HuH-7 (cell line): ENCODE results near the gene AXIN1.

Experiments
- DNase-seq: peaks from one replicate; pipeline ENCODE4 v3.0.0; 2011; ENCODE audit warnings: low spot score

Gene AXIN1

DNA sequence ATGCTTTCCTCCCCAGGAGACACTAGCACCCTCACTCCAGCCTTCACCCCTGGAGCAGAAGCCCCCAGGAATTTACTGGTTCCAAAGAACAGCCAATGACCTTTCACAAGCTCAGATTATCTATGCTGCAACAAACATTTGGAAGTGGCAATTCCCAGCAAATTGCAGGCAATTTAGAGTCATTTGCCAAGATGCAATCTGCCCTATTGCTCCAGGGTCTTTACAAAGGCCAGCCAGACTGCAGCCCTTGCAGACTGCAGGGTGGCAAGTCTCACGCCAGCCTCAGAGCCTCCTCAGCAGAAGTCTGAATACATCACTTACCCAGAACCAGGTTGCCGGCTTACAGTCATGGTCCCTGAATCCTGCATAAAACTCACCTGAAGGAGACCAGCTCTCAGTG, 21.8 kb downstream of the AXIN1 start:
- no peak for DNase-seq

DNA sequence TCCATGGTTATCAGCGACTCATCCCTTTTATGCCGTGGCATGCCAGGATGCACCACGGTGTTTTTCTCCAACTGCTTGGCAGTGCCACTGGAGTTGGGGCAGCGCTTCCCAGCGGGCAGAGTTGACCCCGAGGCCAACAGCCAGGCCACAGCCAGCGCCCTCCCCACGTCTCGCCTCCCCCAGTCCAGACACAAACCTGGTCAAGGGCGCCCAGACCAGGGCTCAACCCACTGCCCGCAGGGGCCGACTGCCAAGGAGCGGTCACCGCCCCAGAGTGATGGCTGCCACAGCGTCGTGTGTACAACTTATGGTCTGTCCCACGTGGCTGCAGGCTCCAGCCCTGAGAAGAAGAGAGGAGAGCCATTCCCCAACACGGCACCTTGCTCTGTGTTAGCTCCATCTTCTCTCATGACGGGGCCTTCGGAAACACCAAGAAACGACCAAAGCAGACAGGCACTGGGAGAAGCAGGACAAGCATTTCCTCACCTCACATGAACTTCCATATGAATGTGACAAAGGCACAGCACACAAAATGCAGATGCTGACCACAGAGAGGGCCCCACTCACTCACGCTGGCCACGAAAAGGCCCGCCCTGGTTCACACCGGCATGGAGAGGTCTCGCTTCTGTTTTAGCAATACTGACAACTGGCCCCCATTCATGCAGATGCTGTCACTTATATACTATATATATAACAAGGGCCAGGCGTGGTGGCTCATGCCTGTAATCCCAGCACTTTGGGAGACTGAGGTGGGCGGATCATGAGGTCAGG, 27.0 kb downstream of the AXIN1 start:
- DNase-seq = no peak

DNA sequence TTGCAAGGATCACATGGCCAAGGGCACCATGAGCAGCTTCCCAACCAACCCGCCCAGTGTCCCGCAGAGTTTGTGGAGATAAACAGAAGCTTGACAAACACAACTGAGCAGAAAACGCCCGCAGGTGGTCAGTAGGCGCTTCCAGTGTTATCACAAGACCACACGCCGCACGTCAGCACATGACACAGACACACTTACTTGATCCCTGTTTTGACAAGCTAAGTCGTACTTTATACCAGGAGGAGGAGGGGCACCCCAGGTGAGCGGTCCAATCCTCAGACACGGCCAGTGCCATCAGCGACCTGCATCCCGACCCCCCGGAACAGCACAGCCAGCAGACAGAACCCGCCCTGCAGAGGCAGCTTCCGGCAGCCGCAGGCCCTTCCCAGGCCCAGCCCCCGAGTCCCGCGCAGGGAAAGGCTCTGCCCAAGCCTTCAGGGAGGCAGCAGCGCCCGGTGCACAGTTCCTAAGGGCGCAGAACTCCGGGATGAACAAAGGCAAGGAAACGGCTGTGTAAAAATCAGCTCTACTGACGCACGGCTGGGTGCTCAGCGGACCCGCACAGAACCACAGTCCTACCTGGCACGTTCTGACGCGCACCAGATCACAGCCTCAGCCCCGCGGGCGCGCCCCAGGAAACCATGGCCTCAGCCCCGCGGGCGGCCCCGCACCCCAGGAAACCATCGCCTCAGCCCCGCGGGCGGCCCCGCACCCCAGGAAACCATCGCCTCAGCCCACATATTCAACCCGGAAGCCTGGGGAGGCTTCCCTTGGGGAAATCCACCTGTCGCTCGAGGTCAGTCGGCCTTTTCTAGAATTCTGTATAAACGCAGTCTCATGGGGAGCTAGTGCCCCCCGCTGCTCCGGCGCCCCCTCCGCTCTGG, 27.8 kb downstream of the AXIN1 start:
- no peak for DNase-seq

DNA sequence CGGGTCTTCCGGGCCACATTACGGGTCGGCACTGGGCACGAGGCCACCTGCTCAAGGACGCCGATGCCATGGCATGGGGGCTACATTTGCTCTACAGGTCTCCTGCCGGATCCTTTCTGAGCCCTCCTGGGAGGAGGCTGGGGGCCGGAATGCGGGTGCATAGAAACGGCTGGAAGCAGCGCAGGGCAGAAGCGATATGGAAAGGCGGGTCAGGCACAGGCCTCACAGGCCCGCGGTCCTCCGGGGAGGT, 28.4 kb downstream of the AXIN1 start:
- no peak for DNase-seq

DNA sequence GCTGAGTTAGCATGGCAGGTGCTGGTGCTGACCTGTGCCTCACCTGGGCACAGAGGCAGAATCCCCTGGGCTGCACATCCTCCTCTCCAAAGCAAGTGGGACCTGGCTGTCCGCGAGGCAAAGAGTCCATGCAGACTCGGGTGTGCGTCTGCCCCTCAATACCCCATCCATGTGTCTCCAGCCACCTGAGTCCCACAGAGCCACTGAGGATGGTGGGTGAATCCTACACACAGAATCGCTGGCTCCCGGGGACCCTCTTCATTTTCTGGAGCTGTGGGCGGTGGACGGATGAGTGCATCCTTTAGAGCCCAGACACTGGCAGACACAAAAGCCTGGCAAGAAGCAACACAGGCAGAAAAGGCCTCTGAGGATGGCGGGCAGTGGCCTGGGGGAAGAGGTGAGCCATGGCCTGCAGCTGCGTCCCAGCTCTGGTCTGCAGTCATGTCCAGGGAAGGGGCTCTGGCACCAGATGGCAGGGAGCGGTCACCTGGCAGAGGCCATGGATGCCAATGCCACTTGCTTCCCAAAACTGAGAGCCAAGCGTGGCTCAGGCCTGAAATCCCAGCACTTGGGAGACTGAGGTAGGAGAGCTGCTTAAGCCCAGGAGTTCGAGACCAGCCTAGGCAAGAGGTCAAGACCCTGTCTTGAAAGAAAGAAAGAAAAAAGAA, 29.9 kb downstream of the AXIN1 start:
- no peak for DNase-seq

DNA sequence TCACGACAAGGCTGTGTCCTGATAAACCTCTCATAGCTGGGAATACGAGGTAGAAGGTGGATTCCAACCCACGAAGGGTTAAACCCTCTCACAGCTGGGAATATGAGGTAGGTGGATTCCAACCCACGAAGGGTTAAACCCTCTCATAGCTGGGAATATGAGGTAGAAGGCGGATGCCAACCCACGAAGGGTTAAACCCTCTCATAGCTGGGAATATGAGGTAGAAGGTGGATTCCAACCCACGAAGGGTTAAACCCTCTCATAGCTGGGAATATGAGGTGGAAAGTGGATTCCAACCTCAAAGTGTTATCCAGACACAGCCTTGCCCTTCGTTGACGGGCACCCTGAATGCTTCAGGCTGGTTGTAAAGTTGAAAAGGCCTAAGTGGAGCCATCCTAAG, 31.0 kb downstream of the AXIN1 start:
- DNase-seq = no peak

DNA sequence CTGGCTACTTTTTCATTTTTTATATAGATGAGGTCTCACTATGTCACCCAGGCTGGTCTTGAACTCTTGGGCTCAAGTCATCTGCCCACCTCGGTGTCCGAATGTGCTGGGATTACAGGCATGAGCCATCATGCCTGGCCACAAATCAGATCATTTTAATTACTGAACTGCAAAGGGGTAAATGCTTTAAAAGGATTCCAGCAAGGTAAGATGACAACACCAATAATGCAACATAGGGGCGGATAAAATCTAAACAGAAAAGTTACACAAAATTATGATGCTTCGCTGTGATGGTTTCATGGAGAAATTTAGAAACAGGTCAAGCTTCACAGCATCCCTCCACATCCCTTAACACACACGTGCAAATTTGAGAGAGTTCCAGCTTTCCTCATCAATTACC, 32.3 kb downstream of the AXIN1 start:
- no peak for DNase-seq

DNA sequence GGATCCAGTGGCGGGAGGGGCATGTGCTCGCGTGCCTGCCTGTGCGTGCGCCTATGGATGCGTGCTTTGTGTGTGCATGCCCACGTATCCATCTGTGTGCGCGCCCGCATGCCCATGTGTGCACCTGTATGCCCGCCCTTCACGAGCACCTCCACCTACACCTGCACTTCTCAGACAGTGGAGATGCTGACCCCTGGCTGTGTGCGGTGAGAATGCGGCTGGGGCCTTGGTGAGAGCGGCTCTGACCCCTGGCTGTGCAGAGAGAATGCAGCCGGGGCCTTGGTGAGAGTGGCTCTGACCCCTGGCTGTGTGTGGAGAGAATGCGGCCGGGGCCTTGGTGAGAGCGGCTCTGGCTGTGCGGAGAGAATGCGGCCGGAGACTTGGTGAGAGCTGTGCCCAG, 33.9 kb downstream of the AXIN1 start:
- peak; percentile 67 for DNase-seq

DNA sequence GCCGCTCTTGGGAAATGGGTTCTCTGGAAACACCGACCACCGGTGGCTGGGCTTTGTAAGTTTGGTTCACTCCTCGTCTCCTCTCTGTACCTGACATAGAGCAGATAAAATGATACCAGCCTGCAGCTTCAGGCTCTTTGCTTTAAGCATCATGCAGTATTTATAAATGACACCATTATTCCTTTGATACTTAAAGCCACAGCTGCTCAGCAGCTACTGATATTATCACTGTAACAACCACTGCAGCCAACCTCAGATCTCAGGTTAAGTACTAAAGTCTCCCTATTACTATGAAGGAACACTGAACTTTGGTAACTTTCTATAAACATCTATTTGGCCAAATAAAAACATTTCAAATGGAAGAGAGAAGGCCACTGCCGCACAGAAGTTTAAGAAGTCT, 34.9 kb downstream of the AXIN1 start:
- DNase-seq = no peak

DNA sequence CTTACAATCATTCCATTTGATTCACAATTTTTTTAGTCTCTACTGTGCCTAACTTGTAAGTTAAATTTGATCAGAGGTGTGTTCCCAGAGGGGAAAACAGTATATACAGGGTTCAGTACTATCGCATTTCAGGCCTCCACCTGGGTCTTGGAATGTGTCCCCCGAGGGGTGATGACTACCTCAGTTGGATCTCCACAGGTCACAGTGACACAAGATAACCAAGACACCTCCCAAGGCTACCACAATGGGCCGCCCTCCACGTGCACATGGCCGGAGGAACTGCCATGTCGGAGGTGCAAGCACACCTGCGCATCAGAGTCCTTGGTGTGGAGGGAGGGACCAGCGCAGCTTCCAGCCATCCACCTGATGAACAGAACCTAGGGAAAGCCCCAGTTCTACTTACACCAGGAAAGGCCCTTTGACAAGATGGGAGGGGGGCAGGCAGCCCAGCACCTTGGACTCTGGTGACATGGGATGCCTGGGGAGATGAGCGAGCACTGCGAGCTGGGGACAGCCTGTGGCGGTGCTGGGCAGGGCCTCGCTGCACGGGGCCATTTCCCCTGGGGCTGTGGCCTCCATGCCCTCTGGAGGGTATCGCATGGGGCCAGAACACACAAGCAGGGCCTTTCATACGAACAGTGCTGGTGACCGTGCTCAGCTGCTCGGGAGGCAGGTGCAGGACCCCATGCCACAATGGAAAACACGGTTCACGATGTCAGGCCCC, 35.6 kb downstream of the AXIN1 start:
- no peak for DNase-seq

DNA sequence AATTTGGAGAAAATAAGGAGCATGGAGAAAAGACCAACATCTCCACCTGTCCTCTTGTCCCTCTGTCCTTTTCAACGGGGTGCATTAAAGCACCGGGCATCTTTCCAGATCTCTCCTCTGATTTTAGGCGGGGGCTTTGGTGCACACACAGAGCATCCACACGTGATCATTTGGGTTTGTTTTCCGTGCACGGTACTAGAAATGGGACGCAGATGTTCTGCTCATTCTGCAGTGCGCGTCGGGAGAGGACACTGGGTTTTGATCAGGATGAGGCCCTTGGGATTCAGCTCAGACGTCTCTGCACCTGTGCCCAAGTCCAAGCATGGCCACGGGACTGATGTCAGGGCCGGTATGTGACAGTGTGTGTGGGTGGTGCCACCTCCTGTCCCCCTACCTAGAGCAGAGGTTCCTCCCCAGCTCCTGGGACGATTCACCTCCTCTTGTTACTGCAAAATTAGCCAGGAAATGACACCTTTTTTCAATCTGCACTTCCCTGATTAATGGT, 37.7 kb downstream of the AXIN1 start:
- DNase-seq = no peak

DNA sequence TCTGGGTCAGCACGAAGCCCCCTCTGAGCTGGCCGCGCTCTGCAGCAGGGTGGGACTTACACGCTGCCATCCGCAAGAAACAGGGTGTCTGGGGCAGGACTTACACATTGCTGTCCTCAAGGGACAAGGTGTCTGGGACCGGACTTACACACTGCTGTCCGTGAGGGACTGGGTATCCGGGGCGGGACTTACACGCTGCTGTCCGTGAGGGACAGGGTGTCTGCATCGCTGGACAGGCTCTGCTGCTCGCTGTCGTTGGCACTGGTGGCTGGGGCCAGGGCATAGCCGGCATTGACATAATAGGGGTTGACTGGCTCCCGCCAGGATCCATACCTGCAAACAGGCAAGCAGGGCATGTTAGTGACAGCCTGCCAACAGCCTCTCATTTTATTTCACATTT, 38.2 kb downstream of the AXIN1 start:
- no peak for DNase-seq

DNA sequence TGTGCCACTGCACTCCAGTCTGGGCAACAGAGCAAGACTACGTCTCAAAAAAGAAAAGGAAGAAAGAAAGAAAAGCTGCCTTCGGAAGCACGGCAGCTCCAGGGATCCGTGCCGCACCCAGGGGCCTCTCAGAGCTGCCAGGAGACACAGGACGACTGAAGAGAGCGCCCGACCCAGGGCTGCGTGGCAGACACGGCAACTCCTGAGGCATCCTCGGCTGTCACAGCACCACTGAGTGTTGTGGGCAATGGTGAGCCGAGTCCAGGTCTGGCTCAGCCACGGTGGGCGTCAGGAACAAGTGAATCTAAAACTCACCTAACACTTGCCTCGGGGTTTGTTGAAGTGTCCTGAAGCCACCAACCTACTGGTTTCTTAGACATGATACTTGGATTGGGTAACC, 40.8 kb downstream of the AXIN1 start:
- DNase-seq = no peak

DNA sequence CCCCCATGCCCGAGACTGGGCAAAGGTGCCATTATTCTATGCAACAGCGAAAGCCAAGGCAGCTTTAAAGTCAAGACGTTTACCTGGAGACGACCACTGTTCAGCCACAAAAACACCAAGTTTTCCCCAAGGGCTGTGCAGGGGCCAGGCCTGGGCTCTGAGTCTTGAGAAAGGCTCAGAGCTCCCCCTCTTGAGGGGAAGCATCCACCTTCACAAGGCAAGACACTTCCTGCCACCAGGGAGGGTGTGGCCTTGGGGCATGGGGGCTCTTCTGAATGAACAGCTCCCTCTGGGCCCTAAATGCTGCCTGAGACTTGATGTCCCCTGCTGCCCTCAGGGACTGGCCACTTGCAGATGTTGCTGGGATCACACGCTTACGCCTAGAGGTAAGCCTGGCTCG, 43.0 kb downstream of the AXIN1 start:
- DNase-seq = no peak

DNA sequence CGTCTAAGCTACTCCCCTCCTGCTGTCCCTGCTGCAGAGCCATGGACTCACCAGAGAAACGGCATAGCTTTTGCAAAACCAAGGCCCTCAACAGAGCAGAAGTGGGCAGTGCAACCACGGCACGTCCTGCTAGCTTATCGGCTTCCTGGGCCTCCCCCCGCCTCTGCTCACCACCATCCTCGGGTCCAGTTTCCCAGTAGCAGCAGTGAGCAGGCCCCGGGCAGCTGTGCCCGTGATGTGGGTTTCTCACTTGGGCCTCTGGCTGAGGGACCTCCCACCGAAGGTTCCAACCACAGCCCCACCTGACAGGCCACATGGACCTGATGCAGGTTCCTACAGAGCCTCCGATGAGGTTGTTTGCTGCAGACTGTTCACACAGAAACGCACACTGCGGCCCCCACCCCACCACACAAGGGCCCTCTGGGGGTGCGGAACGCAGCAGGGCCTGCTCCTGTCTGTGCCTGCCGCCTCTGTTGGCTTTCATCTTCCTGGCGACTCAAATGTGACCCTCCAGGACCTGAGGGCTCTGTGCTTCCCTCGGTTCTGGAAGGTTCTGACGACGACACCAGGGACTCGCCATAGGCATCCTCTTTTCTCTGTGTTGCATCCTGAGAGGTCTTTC, 44.7 kb downstream of the AXIN1 start:
- no peak for DNase-seq

DNA sequence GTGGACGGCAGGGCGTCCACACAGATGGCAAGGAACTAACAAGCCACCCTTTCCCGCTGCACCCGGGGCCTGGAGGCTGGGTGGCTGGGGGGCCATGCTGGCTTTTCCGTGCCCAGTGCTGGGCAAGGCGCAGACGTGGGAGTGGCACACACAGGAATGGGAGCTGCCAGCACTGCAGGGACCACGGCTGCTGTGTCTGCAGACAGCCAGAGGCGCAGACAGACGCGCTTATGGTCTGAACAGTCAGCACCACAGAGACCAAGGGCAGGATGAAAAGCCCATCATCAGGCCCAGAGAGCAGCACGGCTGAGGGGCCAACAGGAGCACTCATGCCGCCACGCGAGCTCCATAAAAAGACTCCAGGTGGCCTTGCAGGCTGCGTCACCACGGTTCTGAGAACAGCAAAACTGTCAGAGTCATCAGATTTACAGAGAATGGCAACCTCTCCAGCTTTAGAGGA, 45.6 kb downstream of the AXIN1 start:
- DNase-seq = no peak

DNA sequence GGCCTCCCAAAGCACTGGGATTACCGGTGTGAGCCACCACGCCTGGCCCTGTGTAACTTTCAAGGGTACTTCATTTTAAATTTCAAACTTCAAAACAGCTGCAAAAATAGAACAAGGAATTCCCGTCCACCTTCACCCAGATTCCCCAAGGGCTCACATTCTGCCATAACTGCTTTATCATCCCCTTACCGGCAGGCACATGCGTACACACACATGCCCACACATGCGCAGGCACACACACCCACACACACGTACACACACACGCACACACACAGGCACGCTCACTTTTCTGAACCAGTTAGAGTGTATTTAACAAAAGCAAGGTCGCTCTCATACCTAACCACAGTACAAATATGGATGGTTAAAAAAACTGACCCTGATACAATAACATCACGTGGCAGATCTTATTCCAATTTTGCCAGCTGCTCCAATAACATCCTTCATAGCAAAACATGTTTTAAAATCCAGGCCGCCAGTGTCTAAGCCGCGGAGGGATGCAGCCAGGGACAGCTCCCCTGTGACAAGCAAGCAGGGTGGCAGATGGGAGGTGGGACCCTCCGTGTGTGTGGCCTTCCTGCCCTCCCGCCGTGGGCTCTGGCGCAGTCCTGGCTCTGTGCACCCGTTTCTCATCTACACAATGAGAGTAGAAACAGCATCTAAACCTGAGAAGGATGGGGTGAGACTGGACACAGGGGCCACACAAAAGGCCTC, 46.5 kb downstream of the AXIN1 start:
- DNase-seq = no peak

DNA sequence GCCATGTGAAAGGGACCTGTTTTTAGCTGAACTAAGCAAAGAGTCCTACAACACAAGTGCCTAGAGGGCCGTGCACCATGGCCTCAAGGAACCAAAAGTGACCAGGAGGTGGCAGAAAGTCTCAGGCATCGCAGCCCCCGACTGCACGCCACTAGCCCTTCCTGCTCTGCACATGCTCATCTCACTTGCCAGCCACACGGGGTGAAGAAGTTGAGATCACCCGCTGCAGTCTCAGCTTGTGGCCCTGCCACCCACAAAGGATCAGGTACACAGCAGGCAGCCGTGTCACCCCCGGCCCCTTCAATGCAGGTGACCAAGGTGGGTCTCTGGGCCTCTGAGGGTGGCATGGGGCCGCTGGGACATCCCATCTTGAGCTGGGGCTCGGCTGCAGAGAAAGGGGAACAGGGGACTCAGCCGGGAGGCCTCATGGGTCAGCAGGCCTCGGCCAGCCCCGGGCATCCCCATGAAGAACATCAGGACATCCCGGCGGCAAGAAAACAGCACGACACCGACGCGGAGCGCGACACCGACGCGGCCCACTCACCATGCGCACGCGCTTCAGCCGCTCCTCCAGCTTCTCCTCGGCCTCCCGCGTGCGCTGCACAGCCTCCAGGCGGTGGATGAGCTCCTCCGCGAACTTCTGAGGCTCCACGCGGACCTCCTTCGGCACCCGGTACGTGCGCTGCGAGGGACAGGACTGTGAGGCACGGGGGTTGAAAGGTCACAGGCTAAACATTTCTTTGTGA, 48.6 kb downstream of the AXIN1 start:
- DNase-seq = no peak

DNA sequence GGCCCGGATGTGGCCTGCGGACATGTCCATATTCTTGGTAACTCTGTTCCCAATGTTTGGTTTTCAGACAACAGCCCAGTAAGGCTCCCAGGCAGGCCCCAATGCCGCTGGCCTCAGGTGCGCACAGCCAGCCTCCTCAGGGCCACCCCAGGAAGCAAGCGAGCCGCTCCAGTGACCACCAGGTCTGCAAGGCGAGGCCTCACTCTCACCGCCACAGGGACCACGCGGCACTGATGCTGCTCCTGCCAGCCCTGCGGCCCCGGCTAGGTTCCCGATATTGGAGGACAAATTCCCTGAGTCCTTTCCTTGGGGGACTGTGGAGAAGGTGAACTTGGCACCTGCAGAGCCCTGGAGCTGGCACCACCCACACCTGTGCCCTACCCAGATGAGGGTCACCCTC, 50.6 kb downstream of the AXIN1 start:
- no peak for DNase-seq

DNA sequence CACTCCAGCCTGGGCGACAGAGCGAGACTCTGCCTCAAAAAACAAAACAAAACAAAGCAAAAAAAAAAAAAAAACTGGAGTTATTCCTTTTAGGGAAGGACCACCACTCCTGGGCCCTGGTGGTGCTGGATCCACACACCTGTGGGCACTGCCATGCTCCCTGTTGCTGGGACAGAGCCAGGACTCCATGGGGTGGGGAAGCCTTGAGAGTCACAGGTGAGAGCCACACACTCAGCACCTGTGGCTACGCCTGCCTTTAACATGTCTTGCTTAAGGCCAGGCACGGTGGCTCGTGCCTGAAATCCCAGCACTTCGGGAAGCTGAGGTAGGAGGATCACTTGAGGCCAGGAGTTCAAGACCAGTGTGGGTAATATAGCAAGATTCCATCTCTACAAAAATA, 51.3 kb downstream of the AXIN1 start:
- DNase-seq = no peak
